NCI-H510A (cell line): ENCODE data around the gene ANKS1B.

ENCODE experiments used
- DNase-seq: peaks from one replicate; lab custom pipeline; 2025; lab: John Stamatoyannopoulos, UW

The ANKS1B gene

DNA sequence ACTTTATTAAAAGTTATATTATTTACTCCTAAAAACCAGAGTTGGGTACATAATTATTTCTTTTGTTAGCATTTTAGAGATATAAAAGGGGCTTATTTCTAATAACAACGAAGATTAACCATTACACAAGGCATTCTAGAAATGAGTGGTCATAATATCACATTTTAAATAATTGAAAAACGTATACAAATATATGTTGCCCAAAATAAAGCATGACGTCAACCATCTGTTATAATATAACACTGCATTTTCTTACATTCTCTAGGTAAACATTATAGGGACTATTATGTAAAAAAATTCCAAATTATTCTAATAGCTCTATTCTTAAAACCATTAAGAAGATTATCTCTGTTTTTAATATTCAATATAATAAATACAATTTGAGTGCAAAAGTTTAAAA, 792.2 kb downstream of the ANKS1B start:
- no peak for DNase-seq

DNA sequence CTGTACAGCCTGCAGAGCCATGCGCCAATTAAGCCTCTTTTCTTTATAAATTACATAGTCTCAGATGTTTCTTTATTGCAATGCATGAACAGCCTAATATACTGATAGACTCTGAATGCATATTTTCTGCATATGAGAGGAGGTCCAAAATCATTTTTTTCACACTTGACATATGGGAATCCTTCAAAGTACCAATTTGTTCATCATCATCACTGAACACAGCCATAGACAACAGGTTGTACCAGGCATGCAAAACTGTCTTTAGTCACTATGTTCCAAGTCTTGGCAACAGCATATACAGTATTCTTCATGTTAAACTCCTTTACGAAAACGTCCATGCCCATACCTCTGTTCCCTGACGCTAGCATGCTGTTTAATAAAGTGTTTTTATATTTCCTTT, 807.9 kb downstream of the ANKS1B start:
- DNase-seq, result no peak

DNA sequence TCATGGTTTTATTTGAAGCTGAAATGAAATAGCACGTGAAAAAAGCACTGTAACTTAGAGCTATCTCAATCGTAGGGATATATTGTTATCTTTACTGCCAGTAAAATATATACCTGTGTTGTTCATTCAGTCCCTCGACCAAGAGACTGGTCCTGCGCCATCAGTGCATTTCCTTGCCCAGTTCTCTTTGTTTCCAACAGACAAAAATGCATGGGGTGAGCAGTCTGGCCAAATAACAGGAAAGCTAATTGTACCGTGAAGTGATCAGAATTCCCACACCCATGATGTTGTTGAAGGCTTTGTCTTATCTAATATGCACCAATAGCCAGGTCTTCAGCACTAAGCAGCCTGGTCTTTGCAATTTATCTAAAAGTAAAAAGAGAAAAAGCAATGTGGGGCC, 814.3 kb downstream of the ANKS1B start:
- DNase-seq, result no peak

GRCh38 chr12:99170037-99170436, 814.7 kb downstream of the ANKS1B start:
- DNase-seq, result no peak

DNA sequence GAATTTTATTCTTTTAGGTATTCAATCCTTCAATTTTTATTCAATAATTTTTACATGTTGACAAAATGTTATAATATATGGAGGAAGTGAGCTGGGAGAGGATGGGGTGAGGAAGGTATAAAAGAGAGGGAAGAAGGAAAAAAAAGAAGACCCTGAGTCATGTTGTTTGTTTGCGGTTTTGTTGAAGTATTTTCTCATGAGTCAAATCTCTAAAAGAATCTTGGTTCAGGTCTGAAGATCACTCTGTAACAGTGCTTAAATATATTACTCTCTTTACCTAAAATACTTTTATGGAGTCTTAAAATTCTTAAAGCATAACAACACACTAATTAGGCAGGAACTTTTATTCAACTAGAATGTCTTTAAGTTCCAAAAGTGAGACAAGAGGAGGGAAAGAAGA, 826.8 kb downstream of the ANKS1B start:
- no peak for DNase-seq

DNA sequence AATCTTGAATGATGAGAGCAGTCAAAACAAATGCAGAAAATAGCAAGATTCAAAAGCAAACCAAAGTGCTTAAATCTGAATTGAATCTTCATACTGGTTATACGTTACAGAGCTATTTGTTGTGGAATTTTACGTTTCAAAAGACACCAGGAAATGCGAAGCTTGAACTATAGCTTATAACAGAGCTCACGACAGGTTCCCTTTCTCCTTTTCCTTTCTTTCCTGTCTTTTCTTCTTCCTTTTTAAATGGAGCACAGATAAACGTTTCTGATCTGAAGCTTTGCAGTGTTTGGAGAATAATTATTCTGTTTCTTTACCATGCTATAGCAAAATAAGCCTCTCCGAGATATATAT, 829.8 kb downstream of the ANKS1B start:
- no peak for DNase-seq

DNA sequence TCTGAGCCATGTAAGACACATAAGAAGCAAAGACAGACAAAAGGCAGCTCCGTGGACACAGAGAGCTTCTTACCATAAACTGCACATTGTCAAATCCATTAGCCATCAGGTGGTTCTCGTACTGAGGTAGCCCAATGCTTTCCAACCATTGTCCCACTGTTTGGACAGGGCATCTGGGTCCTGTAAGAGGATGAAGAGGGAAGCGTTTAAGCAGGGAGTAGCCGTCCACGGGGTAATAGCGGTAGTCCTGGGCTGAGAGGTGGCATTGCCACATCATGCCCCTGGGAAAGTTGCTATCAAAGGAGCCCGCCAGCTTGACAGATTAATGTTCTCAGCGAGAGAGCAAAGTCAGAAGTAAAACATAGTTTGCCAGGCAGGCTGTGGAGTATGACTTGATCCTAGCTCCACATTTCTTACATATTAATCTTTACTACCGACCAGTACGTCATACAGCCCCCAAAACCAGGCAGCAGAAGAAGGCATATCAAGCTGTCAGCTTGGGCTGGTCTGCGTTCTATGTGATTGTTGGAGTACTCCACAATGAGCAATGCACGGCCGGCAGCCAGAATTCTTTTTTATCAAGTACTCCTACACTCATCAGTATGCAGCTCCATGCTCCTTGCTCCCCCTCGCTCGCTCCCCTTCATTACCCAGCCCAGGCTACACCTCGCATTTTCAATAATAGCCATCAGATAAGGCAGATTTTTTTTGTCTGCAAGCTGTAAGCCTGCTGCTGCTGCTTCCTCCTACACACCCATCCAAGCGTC, 830.3 kb downstream of the ANKS1B start:
- no peak for DNase-seq

DNA sequence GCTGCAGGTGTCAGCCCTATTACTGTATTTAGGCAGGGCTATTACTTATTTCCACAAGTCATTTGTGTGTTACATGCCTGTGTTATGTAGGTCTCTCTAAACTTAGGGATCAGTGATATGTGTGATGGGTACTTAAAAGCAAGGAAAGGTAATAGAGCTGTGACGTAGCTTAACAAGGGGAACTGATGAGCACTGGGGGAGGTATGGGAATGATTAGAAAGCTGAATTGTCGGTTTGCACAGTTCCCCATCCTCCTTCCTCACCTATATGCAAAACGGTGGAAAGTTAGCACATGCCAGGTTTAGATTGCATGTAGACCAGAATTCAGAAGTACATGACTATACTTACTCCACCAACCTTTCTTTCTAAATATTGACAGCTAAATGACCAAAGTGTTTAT, 831.4 kb downstream of the ANKS1B start:
- DNase-seq, result no peak

DNA sequence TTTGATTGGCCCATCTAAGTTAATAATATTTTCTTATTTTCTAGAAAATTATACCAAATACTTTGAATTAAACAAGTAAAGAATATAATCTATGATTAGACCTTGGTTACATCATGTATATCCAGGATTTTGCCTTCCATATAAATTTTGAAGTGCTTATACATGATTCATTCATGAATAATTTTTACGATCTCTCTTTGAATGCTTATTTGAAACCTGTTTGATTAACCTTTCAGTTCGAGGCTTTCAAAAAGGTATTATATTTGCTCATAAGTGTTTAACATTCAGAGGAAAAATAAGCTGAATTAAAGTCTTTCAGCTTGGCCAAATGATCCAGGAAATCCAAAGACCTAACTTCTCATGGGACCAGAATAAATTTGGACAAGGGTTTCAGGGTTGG, 832.4 kb downstream of the ANKS1B start:
- DNase-seq, result no peak

DNA sequence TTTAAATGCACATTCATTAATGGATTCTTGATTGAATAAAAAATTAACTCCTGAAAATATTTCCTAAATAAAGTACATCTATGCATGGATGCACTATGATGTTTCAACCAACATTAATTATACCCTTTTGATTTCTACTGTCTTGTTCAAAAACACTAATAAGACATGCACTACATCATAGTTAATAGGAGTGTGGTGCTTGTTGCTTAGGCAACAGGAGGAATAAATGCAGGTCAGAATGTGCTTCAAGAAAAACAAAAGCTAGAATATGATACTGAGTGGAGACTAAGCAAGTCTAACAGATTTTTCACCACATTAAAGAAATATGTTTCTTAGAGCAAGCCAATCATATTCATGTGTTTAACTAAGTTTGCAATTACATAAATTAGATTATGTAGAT, 833.0 kb downstream of the ANKS1B start:
- DNase-seq, result no peak

DNA sequence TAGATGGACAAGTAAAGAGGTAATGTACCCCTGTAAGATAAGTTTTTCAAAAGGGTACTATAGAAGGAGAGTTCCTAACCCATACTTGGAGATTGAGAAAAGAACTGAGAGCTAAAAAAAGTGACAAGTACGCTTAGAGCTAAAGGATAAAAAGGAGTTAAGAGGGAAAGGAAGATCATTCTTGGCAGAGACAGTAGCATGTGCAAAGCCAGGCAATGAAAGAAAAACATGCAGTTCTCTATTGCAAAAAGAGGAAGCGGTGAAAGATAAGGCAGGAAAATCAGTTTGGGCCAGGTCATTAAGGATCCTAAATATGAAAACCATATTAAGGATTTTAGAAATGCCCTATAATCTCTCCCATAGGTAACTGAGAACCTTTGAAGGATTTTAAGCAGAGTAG, 837.6 kb downstream of the ANKS1B start:
- no peak for DNase-seq

DNA sequence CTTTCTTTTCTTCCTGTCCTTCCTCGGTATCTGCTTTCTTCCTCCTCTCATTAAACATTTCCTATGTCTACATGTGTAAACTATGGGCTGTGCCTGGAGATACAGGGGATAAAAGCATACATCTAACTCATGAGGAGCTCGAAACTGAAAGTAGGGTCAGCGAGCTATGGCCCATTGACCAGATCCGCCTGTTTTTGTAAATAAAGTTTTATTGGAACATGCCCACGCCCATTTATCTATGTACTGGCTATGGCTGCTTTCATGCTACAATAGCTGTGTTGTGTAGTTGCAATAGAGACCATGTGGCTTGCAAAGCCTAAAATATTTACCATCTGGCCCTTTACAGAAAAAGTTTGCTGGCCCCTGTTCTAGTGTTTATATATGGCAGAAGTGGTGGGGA, 838.0 kb downstream of the ANKS1B start:
- DNase-seq, result no peak

- DNase-seq, result no peak
These were observed 838.6 kb downstream of the ANKS1B start for GRCh38 chr12:99146185-99146584.

- no peak for DNase-seq
These were observed 842.1 kb downstream of the ANKS1B start for GRCh38 chr12:99142651-99143050.

GRCh38 chr12:99140017-99140720, 844.6 kb downstream of the ANKS1B start:
- DNase-seq, result no peak

- no peak for DNase-seq
These were observed 846.3 kb downstream of the ANKS1B start for GRCh38 chr12:99138393-99138792.

DNA sequence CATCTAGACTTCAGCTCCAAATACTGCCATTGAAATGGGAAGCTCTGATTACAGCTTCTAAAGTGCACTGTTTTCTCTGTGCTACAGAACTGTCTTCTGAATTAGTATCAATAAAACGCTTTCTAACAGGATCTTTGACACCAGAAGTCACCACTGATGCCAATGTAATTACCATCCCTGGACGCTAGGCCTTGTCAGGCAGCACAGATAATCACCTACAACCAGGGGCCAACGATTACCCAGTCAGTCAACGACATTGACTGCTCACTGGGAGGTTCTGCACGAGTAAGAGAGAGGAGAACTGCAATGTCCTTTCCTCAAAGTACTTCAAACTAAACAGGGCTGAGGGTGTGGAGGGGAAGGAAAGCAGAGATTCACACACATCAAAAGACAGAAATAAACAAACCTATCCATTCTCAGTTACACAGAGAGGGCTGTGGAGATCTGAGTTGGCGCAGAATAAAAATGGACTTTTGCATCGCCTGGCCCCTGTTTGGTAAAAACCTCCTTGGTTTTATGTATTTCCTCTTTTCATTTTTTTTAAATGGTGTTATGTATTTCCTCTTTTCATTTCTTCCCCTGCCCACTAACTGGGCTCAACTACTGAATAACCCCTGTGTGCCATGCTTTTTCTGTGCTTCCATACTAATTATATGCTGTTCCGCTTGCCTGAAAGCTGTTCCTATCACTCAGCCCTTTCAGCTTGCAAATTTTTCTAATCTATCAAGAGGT, 847.4 kb downstream of the ANKS1B start:
- DNase-seq, result no peak

DNA sequence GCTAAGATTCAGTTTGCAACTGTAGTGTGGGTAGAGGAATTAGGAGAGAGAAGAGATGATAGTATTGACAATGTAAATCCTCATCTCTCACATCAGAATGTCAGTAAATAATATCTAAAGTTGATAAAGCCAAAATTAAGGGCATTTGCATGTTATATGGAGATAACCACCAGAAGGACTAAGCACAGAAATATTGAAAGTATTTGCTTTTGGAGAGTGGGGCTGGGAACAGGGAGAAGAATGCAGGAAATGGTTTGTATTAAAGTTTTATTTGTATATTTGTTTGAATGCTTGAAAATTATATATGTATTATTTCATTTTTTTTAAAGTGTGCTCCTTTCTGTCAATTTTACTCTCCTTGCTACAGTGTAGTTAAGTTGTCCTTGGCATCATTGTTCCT, 848.2 kb downstream of the ANKS1B start:
- DNase-seq, result no peak

DNA sequence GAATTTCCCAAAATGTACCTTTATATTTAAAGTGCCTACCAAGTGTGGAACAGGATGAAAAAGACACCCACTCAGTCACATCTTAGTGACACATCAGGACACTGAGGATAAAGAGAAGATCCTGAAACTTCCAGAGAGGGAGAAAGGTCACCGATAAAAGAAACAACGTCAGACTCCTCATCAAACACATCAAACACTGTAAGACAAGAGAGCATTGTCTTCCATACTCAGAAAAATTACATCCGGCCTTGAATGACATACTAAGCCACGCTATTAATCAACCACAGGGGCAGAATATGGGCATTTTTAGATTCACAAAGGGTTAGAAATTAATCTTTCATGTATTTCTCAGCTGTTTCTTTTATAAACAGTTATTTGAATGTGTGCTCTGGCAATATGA, 849.4 kb downstream of the ANKS1B start:
- DNase-seq, result no peak

GRCh38 chr12:99133401-99133800, 851.3 kb downstream of the ANKS1B start:
- no peak for DNase-seq

DNA sequence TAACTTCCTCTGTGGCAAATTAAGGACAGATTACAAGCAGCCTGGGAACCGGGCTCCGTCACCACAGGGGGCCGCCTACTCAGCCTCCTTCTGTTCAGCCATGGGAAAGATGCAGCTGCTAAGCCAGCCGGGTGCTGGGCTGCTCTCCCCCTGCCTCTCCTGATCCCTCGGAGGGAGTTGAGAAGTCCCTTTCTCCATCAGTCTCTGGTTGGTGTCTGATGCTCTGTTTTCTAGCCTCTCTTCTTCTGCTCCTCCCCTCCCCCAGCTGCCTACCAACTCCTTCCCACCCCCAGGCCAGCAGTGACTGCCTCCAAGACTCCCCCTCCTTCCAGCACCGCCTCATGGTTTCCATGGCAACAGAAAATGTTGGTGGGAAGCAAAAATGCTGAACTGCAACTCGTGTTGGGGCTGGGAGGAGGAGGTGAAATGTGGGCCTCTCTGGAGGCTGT, 853.0 kb downstream of the ANKS1B start:
- DNase-seq, result no peak

DNA sequence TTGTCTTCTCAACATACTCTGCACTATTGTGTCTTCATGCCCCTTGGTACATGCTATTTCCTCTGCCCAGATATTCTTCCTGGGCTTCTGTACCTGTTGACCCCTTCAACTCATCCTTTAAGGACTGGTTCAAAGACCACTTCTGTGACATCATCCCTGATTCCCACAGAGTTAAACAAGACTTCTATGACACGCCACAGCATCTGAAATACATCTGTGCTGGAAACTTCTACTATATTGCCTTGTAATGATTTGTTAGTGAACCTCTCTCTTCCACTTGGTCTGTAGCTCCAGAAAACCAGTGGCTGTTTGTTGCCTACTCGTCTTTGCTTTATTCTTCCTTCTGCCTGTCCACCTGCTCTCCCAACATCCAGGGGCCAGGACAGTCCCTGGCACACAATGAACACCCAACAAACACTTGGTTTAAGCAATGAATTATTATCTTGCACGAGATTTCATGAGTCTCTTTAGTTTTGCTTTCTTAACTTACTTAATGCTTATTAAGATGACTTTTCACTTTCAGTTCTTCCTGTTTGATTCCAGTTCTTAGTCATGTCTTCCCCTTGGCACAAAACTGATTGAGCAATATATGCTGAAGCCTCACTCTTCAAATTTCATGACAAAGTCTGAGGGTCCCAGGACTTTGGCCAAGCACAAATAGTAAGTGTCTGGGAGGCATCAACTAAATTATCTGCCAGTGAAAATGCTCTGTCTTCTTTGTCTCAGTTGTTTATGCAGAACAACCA, 853.8 kb downstream of the ANKS1B start:
- no peak for DNase-seq
